ENCODE data around the gene CFAP100.

- TF ChIP-seq CTCF (IDR thresholded peaks at IDR 0.05) (no peak), POLR2A (IDR thresholded peaks at IDR 0.05) (no peak)
Measured at GRCh38 chr3:126375835-126376331, 18.8 kb upstream of the CFAP100 start.
